HUES48 (cell line): Measurements from ENCODE around the gene CBX7.

ENCODE experiments used
- H3K27ac ChIP-seq: one replicate; pipeline ENCODE4 v1.7.0; 2013; ENCODE audit warnings: low read depth, low read length, inconsistent platforms
- H3K27me3 ChIP-seq: 2 replicates; pipeline ENCODE4 v1.6.1; 2013; ENCODE audit warnings: mild to moderate bottlenecking, low read length; ENCODE audit not compliant: control insufficient read depth, insufficient read depth
- H3K36me3 ChIP-seq: 2 replicates; pipeline ENCODE4 v1.6.1; 2013; ENCODE audit warnings: low read length; ENCODE audit not compliant: control insufficient read depth, insufficient read depth
- H3K4me1 ChIP-seq: 2 replicates; pipeline ENCODE4 v1.6.1; 2013; ENCODE audit warnings: mild to moderate bottlenecking, low read length; ENCODE audit not compliant: control insufficient read depth, insufficient read depth
- H3K4me3 ChIP-seq: 2 replicates; pipeline ENCODE4 v1.5.1; 2013; ENCODE audit warnings: mild to moderate bottlenecking, low read depth, low read length
- H3K9ac ChIP-seq: 2 replicates; pipeline ENCODE4 v1.6.1; 2013; ENCODE audit warnings: mild to moderate bottlenecking, low read depth, low read length, moderate library complexity
- H3K9me3 ChIP-seq: 2 replicates; pipeline ENCODE4 v1.6.1; 2013; ENCODE audit warnings: low read length; ENCODE audit not compliant: control insufficient read depth, insufficient read depth

The CBX7 gene

DNA sequence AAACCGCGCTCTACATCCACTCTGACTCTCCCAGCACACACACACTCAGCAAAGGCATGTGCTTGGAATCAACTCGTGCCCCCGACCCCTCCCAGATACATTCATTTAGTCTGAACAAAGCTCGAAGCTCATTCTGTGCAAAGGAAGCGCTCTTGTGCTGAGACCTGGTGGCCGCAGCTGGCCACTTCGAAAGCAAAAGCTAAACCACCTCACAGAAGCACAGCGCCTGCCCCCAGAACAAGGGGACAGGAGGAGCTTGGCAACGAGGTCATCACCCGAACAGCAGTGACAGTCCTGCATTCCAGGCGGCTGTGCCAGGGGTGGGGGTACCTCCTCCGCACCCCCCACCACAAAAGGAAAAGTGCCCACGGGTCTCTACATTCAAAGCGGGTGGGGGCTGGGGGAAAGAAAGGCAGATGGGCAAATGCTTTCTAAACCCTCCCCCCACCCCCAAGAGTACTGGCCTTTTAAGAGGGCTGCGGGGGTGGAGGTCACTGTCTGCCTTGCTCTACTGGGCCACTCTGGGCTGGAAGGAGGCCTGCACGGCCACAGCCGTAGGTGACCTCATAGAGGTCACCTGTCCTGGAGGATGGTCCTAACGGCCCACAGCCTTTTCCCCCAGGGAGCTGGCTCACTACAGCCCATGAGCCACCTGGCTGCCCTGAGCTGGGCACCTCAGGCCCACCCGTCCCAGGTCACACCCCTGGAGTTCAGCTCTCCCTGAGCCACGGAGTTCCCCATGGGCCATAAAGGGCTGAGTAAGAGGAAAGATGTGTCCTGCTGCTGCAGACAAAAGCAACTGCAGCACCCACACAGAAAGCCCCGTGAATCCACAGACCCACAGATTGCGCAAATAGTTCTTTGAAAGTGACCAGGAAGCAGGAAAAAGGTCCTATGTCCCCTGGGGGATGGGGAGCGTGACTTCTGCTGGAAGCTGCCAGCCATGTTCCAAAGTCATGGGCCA, 21.3 kb downstream of the CBX7 start:
- Histone ChIP-seq H3K4me3 (no peak overlapping the region), H3K4me1 (peaks cover 12% of the 10 kb centered on the region), H3K9ac (no peak overlapping the region), H3K27me3 (no peaks in the 10 kb centered on the region), H3K9me3 (no peaks in the 10 kb centered on the region), H3K27ac (peak overlapping the region; percentile 23), H3K36me3 (no peaks in the 10 kb centered on the region)

DNA sequence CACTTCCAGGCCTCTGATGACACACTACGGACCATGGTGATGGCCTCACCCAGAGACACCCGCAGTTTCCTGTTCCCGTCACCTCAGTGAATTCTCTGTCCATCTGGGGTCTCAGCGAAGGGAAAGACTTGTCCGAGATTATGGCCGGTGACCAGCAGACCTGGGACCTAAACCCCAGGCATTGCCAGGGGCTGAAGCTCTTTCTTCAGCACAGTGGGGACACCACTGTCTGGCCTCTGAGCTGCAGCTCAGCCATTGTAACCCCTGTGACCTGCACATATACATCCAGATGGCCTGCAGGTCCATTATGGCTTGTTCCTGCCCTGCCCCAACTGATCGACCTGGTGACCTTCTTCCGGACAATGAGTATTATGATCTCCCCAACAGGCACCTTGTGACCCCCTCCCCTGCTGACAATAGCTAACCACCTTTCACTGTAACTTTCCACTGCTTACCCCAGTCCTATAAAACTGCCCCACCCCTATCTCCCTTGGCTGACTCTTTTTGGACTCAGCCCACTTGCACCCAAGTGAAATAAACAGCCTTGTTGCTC, 22.3 kb downstream of the CBX7 start:
- Histone ChIP-seq H3K27ac (no peak overlapping the region), H3K4me1 (peaks cover 12% of the 10 kb centered on the region), H3K27me3 (no peaks in the 10 kb centered on the region), H3K9me3 (no peaks in the 10 kb centered on the region), H3K36me3 (no peaks in the 10 kb centered on the region), H3K9ac (no peak overlapping the region), H3K4me3 (no peak overlapping the region)

DNA sequence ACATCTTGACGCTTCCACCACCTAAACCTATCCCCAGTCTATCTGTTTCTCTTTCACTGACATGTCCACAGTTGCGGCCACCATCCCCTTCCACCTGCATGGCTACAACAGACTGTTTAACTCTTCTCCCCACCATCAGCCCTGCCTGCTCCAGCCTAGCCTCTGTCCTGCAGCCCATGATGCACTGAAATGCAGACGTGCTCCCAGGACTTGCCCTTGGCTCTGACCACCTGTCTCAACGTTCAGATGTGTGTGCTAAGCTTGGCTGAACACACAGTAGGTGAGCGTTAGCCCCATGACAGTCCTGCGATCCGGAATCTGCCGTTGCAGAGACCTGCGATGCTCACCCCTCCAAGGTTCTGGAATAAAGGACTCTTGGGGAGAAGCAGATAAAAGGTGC, 22.7 kb downstream of the CBX7 start:
- H3K9ac ChIP-seq, result no peak overlapping the region
- no peak overlapping the region for H3K4me3 ChIP-seq
- H3K9me3 ChIP-seq, result no peaks in the 10 kb centered on the region
- H3K36me3 ChIP-seq, result no peaks in the 10 kb centered on the region
- H3K27me3 ChIP-seq, result no peaks in the 10 kb centered on the region
- H3K4me1 ChIP-seq, result peaks cover 12% of the 10 kb centered on the region
- no peak overlapping the region for H3K27ac ChIP-seq

DNA sequence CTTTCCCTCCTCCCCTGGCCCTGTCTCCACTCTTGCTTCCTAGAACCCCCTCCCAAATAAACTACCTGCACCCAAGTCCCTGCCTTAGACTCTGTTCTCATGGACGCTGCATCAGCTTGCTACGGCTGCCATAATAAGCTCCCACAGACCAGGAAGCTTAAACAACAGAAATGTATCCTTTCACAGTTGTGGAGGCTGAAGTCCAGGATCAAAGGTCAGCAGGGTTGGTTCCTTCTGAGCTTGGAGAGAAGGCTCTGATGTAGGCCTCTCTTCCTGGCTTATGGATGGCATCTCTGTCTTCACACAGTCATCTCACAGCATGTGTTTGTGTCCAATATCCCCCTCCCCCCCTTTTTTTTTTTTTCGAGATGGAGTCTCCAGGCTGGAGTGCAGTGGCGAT, 23.4 kb downstream of the CBX7 start:
- peaks cover 16% of the 10 kb centered on the region for H3K4me1 ChIP-seq
- no peak overlapping the region for H3K27ac ChIP-seq
- H3K9me3 ChIP-seq, result no peaks in the 10 kb centered on the region
- H3K36me3 ChIP-seq, result no peaks in the 10 kb centered on the region
- H3K27me3 ChIP-seq, result no peaks in the 10 kb centered on the region
- no peak overlapping the region for H3K4me3 ChIP-seq
- no peak overlapping the region for H3K9ac ChIP-seq

- Histone ChIP-seq H3K27me3 (no peaks in the 10 kb centered on the region), H3K36me3 (no peaks in the 10 kb centered on the region), H3K9me3 (no peaks in the 10 kb centered on the region), H3K27ac (no peak overlapping the region), H3K9ac (no peak overlapping the region), H3K4me1 (peaks cover 16% of the 10 kb centered on the region), H3K4me3 (no peak overlapping the region)
Measured at GRCh38 chr22:39128508-39128907, 24.0 kb downstream of the CBX7 start.

- H3K27ac ChIP-seq, result no peak overlapping the region
- H3K4me1 ChIP-seq, result peaks cover 5% of the 10 kb centered on the region
- H3K4me3 ChIP-seq, result no peak overlapping the region
Measured at GRCh38 chr22:39125622-39126021, 26.9 kb downstream of the CBX7 start.

DNA sequence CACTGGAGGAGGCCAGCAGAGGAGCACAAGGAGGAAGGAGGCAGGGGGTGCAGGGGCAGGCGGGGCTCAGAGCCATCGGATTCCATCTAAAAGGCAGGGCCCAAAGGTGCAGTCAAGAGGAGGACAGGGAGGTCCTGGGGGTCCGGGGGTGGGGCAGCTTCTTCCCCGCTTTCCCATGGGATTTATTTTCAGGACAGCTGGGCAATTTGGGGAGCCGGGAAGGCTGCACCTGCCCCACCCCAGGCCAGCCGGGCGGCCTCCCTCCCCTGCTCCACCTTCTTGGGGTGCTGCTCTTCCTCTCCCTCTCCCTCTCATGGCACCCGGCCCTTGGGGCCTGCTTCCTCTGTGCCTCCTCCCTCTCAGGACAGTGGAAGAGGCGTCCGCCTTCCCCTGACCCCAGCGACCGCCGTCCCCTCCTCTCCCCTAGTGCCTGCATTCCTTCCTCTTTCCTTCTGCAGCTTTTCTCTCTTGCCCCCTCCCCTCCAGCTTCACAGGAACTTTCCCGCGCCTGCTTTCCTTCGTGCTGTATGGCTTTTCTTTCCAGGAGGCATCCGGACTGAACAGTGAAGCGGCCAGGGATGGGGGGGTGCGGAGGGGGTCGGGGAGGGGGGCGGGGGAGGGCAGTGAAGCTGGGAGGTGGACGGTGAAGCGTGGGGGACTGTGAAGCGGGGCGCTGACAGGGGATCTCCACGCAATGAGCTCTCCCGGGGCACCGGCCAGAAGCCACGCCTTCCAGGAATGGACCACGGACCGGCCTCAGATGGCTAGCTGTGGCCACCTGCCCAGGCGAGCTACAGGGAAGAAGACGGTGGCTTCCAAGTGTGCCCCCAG, 28.5 kb downstream of the CBX7 start:
- Histone ChIP-seq H3K4me1 (peaks cover 3% of the 10 kb centered on the region; the same call in 1 of the 2 replicates), H3K9ac (no peak overlapping the region), H3K4me3 (no peak overlapping the region), H3K36me3 (no peaks in the 10 kb centered on the region), H3K27me3 (no peaks in the 10 kb centered on the region), H3K27ac (no peak overlapping the region), H3K9me3 (no peaks in the 10 kb centered on the region)

More at GRCh38 chr22:39125622-39126021, 26.9 kb downstream of the CBX7 start:
- Histone ChIP-seq H3K27me3 (no peaks in the 10 kb centered on the region), H3K36me3 (no peaks in the 10 kb centered on the region), H3K9me3 (no peaks in the 10 kb centered on the region), H3K9ac (no peak overlapping the region)

GRCh38 chr22:39122772-39123470, 29.6 kb downstream of the CBX7 start:
- Histone ChIP-seq H3K4me3 (no peak overlapping the region), H3K36me3 (no peaks in the 10 kb centered on the region), H3K4me1 (peaks cover 3% of the 10 kb centered on the region; the same call in 1 of the 2 replicates), H3K27me3 (no peaks in the 10 kb centered on the region), H3K9me3 (no peaks in the 10 kb centered on the region), H3K9ac (no peak overlapping the region), H3K27ac (no peak overlapping the region)

GRCh38 chr22:39120983-39121382, 31.5 kb downstream of the CBX7 start:
- Histone ChIP-seq H3K27me3 (peaks cover 6% of the 10 kb centered on the region; the same call in 1 of the 2 replicates), H3K9ac (no peak overlapping the region), H3K4me3 (no peak overlapping the region)

DNA sequence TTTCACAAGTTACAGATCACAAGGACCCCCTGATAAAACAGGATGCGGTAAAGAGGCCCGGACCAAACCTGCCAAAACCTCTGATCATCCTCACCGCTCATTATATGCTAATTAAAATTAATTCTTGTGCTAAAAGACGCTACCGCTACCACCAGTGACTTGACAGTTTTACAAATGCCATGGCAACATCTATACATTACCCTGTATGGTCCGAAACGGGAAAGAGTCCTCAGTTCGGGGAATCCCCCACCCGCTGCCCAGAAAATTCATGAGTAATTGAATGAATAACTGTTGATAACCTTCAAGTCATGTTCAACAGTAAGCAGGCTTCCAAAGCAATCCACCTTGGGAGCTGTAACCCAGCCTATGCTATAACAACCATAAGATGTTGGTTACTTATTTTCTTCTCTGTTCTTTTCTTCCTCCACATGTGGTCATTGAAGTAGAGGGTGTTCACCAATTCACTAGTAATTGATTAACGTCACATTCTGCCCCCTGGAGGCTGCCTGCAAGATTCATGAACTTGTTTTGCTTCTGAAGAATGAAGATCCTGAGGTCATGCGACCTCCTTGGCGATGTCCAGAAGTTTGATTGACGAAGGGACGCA, 34.8 kb downstream of the CBX7 start:
- Histone ChIP-seq H3K9ac (no peak overlapping the region), H3K27ac (no peak overlapping the region), H3K4me3 (no peak overlapping the region), H3K27me3 (peaks cover 19% of the 10 kb centered on the region; the same call in 1 of the 2 replicates), H3K9me3 (no peaks in the 10 kb centered on the region), H3K4me1 (peaks cover 26% of the 10 kb centered on the region), H3K36me3 (no peaks in the 10 kb centered on the region)

More at GRCh38 chr22:39120983-39121382, 31.5 kb downstream of the CBX7 start:
- Histone ChIP-seq H3K9me3 (no peaks in the 10 kb centered on the region), H3K36me3 (no peaks in the 10 kb centered on the region), H3K4me1 (peaks cover 4% of the 10 kb centered on the region), H3K27ac (no peak overlapping the region)
